Measurements from ENCODE around the gene CFAP46. TPM values are rescaled to one million over a fixed set of nuclear protein-coding genes. Genes with fewer than 3 reads are reported as not detected.

CFAP46 gene
- total RNA-seq, 1 experiment from 2014 or later: 3.3 TPM

- no peak overlapping the region for H3K27ac Mint-ChIP-seq
- no peak overlapping the region for H3K4me3 Mint-ChIP-seq
- H3K27me3 Mint-ChIP-seq (ENCODE audit: low read depth): peaks cover 6% of the 10 kb centered on the region; the same call in 1 of the 2 replicates
- DNase-seq (ENCODE audit: low spot score) (no peak), ATAC-seq (no peak)
- ChIA-PET CTCF (no interaction called here), POLR2A (no interaction called here)
- H3K9me3 Mint-ChIP-seq: peaks cover 9% of the 10 kb centered on the region
- peaks cover 11% of the 10 kb centered on the region for H3K36me3 Mint-ChIP-seq
- no peaks in the 10 kb centered on the region for H3K4me1 Mint-ChIP-seq
- no peak for TF ChIP-seq PREB (CRISPR knock-in tag; IDR thresholded peaks at IDR 0.05; ENCODE audit: borderline replicate concordance)
- no peak for TF ChIP-seq ZNF219 (CRISPR knock-in tag; IDR thresholded peaks at IDR 0.05; ENCODE audit: borderline replicate concordance)
- no peak for TF ChIP-seq ZNF512 (CRISPR knock-in tag; IDR thresholded peaks at IDR 0.05; ENCODE audit: borderline replicate concordance)
- TF ChIP-seq MXD4 (CRISPR knock-in tag; IDR thresholded peaks at IDR 0.05; ENCODE audit: borderline replicate concordance): no peak
- TF ChIP-seq FOXP1 (CRISPR knock-in tag; IDR thresholded peaks at IDR 0.05; ENCODE audit: borderline replicate concordance): no peak
- TF ChIP-seq AFF4 (CRISPR knock-in tag; IDR thresholded peaks at IDR 0.05; ENCODE audit: borderline replicate concordance): no peak
- no peak for TF ChIP-seq ESRRA (CRISPR knock-in tag; IDR thresholded peaks at IDR 0.05; ENCODE audit: borderline replicate concordance)
- no peak for TF ChIP-seq HMGA2 (CRISPR knock-in tag; IDR thresholded peaks at IDR 0.05)
- TF ChIP-seq MAX (CRISPR knock-in tag; IDR thresholded peaks at IDR 0.05): no peak
- no peak for TF ChIP-seq KAT7 (CRISPR knock-in tag; IDR thresholded peaks at IDR 0.05; ENCODE audit: borderline replicate concordance)
- no peak for TF ChIP-seq MLX (CRISPR knock-in tag; IDR thresholded peaks at IDR 0.05)
- TF ChIP-seq ZNF317 (CRISPR knock-in tag; IDR thresholded peaks at IDR 0.05; ENCODE audit: borderline replicate concordance, low read depth): no peak
- no peak for TF ChIP-seq ZBTB43 (CRISPR knock-in tag; IDR thresholded peaks at IDR 0.05)
- TF ChIP-seq ZNF121 (CRISPR knock-in tag; IDR thresholded peaks at IDR 0.05): no peak
- no peak for TF ChIP-seq E2F1 (CRISPR knock-in tag; IDR thresholded peaks at IDR 0.05)
- no peak for TF ChIP-seq IRF2 (CRISPR knock-in tag; IDR thresholded peaks at IDR 0.05; ENCODE audit: borderline replicate concordance, low read depth)
These were observed 115.0 kb downstream of the CFAP46 start for GRCh38 chr10:132827423-132827789.
